HL-60 (cell line): ENCODE measurements around the gene MFSD6L.

Source experiments
- DNase-seq, 2 experiments: peaks; one replicate each; pipeline ENCODE4 v3.0.0-alpha.2; 2010 to 2020; ENCODE audit warnings: low read depth in 1 of 2, low spot score in 1 of 2
- H3K27ac ChIP-seq: fragments of 250-450 bp; sonication (Bioruptor Pico); replicated peaks from 2 replicates; pipeline ENCODE4 v1.5.1; 2020; ENCODE audit warnings: mild to moderate bottlenecking, moderate library complexity
- H3K27me3 ChIP-seq: fragments of 250-450 bp; sonication (Bioruptor Pico); 2 replicates; pipeline ENCODE4 v1.5.1; 2021; ENCODE audit warnings: mild to moderate bottlenecking, moderate library complexity; ENCODE audit not compliant: insufficient read depth, poor library complexity, severe bottlenecking
- H3K4me3 ChIP-seq: replicated peaks from 2 replicates; pipeline ENCODE4 v1.5.1; 2011; ENCODE audit warnings: mild to moderate bottlenecking, control low read depth, low read length; ENCODE audit not compliant: insufficient read depth
- GABPA ChIP-seq: IDR thresholded peaks from 2 replicates; pipeline ENCODE4 v1.6.1; 2012; ENCODE audit warnings: low read depth
- POLR2AphosphoS5 ChIP-seq: IDR thresholded peaks from 2 replicates; pipeline ENCODE4 v1.6.1; 2012; ENCODE audit warnings: low read depth
- SPI1 ChIP-seq: IDR thresholded peaks from 2 replicates; pipeline ENCODE4 v1.6.1; 2012; ENCODE audit warnings: low read depth, mild to moderate bottlenecking, borderline replicate concordance
- TF ChIP-seq, protein P1 (sequence below): IDR thresholded peaks from one replicate; pipeline ENCODE4 v1.5.1; 2011; ENCODE audit warnings: low read length, control low read depth, inconsistent platforms; ENCODE audit not compliant: insufficient read depth
- TF ChIP-seq, protein P2 (sequence below): IDR thresholded peaks from 2 replicates; pipeline ENCODE4 v1.6.1; 2012; ENCODE audit warnings: low read depth; ENCODE audit not compliant: insufficient replicate concordance

The MFSD6L gene

DNA sequence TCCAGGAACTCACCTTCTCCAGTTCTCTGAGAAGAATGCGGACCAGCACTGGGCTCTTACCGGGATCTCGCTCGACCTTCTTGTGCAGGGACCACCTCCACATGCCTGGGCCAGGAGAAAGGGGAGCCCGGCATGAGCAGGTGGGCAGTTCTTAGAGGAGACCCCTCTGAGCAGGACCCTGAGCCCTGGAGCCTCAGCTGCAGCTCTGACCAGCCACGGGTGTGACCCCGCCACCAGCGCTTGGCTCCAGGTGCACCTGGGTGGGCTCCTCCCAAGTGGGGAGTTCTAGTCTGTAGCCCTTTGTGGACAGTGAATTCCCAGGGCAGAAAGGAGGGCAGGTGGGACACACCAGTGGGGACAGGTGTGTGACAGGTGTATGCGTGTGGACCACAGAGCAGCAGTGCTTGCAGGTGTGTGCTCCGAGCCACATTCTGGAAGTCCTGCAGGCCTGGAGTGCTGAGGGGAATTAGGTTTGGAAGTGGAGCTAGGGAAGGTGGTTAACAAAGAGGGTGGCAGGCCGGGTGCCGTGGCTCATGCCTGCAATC is 39.5 kb upstream of the MFSD6L start:
- H3K4me3 ChIP-seq, result no peak overlapping the region
- H3K27ac ChIP-seq, result no peak overlapping the region
- TF ChIP-seq POLR2AphosphoS5 (no peak), GABPA (no peak), SPI1 (no peak)
- TF ChIP-seq, protein P1, sequence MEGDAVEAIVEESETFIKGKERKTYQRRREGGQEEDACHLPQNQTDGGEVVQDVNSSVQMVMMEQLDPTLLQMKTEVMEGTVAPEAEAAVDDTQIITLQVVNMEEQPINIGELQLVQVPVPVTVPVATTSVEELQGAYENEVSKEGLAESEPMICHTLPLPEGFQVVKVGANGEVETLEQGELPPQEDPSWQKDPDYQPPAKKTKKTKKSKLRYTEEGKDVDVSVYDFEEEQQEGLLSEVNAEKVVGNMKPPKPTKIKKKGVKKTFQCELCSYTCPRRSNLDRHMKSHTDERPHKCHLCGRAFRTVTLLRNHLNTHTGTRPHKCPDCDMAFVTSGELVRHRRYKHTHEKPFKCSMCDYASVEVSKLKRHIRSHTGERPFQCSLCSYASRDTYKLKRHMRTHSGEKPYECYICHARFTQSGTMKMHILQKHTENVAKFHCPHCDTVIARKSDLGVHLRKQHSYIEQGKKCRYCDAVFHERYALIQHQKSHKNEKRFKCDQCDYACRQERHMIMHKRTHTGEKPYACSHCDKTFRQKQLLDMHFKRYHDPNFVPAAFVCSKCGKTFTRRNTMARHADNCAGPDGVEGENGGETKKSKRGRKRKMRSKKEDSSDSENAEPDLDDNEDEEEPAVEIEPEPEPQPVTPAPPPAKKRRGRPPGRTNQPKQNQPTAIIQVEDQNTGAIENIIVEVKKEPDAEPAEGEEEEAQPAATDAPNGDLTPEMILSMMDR, result no peak
- TF ChIP-seq, protein P2, sequence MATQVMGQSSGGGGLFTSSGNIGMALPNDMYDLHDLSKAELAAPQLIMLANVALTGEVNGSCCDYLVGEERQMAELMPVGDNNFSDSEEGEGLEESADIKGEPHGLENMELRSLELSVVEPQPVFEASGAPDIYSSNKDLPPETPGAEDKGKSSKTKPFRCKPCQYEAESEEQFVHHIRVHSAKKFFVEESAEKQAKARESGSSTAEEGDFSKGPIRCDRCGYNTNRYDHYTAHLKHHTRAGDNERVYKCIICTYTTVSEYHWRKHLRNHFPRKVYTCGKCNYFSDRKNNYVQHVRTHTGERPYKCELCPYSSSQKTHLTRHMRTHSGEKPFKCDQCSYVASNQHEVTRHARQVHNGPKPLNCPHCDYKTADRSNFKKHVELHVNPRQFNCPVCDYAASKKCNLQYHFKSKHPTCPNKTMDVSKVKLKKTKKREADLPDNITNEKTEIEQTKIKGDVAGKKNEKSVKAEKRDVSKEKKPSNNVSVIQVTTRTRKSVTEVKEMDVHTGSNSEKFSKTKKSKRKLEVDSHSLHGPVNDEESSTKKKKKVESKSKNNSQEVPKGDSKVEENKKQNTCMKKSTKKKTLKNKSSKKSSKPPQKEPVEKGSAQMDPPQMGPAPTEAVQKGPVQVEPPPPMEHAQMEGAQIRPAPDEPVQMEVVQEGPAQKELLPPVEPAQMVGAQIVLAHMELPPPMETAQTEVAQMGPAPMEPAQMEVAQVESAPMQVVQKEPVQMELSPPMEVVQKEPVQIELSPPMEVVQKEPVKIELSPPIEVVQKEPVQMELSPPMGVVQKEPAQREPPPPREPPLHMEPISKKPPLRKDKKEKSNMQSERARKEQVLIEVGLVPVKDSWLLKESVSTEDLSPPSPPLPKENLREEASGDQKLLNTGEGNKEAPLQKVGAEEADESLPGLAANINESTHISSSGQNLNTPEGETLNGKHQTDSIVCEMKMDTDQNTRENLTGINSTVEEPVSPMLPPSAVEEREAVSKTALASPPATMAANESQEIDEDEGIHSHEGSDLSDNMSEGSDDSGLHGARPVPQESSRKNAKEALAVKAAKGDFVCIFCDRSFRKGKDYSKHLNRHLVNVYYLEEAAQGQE, result no peak
- DNase-seq, result no peak
- H3K27me3 ChIP-seq, result no peaks in the 10 kb centered on the region

DNA sequence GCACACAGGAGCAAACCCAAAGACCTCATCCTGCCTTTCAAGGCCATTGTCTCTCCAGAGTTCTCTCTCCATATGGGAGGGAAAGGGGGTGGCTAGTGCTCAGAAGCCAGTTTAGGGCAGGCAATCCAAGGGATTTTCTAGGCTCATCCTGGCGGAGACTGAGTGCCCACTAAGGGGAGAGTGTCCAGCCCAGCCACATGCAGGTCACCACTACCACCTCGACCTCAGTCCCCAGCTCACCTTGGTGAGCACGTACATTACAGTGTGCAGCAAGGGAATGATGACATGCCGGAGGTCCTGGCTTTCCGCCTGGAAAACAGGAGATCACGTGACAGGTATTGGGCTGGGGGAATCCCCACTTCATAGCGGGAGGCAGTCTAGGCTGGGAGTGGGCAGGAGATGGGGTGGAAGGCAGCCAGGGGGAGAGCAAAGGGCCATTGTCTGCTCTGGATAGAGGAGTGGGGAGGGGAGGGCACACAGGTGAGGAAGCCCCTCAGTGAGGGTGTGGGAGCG is 38.5 kb upstream of the MFSD6L start:
- no peak for DNase-seq
- Histone ChIP-seq H3K4me3 (no peak overlapping the region), H3K27ac (no peak overlapping the region), H3K27me3 (no peaks in the 10 kb centered on the region)
- TF ChIP-seq, protein P2, result no peak
- TF ChIP-seq, protein P1, result no peak
- no peak for TF ChIP-seq SPI1

DNA sequence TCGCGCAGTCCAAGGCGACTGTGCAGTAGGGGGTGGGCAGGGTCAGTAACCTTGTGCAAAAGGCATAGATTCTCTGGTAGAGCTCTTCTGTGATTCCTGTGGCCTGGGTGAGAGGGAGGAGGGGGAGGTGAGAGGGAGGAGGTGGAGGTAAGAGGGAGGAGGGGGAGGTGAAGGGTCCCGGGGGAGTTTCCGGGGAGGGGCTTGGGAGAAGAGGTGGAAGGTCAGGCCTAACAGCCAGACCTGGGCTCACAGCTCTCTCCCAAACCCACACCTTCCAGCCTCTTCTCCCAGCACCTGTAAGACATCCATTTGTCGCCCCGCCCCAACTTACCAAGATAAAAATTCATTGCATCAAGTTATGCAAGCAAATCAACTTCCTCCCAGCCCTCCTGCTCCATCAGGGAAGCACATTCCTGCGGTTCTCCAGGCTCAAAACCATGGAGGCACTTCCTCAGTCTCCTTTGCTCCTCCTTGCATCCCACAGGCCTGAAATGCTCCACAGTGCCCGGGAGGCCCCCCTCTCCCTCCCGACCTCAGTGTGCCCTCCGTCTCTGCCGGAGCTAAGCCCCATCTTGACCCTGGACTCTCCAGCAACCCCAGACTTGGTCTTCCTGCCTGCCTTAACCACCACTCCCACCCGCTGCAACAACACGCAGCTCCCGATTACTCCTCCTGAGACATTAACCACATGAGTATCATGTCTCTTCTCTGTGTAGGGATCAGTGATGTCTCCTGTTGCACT is 37.8 kb upstream of the MFSD6L start:
- Histone ChIP-seq H3K4me3 (no peak overlapping the region), H3K27ac (no peak overlapping the region), H3K27me3 (no peaks in the 10 kb centered on the region)
- no peak for DNase-seq
- TF ChIP-seq, protein P1, result no peak
- TF ChIP-seq, protein P2, result no peak
- no peak for TF ChIP-seq POLR2AphosphoS5
- TF ChIP-seq SPI1, result no peak
- TF ChIP-seq GABPA, result no peak
